HG03095 (cell line): ENCODE data around the gene DAPK1.

Experiments used
- ATAC-seq: cut with Tn5 transposase; IDR thresholded peaks from one replicate; pipeline ENCODE4 v1.9.1; 2021; ENCODE audit warnings: moderate library complexity; ENCODE audit not compliant: unreplicated experiment

Gene DAPK1

DNA sequence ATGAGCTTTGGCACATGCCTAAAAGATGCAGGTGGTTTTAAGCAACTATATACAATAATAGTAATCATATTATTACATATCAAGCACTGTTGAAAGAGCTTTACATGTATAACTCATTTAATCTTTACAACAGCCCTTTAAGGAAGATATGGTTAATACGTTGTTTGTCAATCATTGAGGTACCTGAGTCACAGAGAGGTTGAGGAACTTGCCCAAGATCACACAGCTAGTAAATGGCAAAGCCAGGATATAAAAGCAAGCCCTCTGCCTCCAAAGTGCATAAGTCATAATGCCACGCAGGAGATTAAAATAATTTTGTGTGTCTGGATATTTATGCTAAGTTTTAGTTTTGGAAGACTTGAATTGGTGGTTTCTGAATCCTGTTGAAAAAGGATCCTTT, 90.2 kb downstream of the DAPK1 start:
- no peak for ATAC-seq

DNA sequence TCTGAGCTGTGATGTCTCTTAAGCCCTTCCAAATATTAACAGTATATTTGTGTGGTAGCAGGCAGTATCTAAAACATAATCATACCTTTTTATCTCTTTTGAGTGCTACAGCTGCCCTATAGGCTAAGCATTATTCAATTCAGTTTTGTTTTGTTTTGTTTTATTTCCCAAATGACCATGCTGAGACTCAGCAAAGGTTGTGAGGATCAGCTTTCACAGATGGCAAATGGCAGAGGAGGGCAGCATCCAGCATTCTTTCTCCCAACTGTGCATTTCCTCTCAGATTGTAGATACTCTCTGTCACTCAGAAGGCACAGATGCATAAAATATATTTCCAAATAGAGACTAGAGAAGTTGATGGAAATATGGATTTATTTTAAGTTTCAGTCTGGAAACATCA, 90.7 kb downstream of the DAPK1 start:
- ATAC-seq, result no peak

DNA sequence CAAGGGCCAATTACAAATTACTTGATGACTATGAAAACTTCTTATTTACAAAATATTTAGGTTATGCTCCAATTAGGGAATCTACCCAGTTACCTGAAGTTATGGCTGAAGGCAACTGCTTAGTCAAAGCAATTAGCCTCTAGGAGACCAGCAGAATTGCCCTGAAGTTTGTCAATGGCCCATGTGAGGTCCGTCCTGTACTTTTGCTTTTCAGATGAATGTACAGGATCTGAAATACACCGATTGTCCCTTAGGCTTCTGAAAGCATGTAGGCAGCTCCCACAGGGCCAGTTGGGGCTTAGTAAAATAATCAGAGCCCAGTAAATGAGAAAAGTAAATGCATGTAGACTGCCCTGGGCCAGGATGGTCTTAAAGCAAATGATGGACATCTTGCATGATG, 93.3 kb downstream of the DAPK1 start:
- ATAC-seq, result no peak

DNA sequence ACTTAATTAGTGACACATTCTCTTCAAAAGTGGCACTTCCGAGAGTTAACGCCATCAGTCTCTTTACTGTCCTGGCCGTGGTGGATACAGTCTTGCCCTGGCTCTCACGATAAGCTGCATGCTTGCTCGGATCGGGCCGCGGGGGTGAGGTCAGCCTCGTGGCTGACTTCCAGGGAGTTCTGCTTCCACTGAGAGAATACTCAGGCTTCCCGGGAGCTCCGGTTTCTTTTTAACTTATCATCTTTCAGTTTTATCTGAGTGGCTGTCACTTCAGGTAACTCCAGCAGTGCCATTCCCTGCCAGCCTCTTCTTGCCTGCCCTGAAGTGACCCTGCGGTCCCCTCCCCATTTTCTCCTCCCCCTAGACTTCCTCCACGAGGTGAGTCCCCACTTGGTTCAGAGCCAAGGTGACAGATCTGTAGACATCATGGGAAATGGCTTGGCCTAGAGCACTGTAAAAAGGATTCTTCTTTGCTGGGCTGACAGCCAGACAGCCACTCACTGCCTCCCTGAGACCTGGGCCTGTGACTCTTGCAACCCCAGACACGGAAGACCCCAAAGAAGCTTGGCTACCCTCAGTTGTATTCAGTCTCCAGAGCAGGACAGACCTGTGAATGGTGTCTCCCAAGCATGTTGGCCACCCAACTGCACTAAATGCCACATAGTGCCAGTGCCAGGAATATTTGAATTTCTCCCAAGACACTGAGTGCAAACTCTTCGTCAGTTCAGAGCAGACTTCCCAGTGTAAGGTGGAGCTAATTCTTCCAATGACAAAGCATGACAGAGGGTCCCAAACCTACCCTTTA, 95.1 kb downstream of the DAPK1 start:
- ATAC-seq, result no peak

GRCh38 chr9:87593359-87593980, 95.8 kb downstream of the DAPK1 start:
- ATAC-seq, result no peak

- ATAC-seq, result no peak
Measured at GRCh38 chr9:87594194-87594593, 96.5 kb downstream of the DAPK1 start.

DNA sequence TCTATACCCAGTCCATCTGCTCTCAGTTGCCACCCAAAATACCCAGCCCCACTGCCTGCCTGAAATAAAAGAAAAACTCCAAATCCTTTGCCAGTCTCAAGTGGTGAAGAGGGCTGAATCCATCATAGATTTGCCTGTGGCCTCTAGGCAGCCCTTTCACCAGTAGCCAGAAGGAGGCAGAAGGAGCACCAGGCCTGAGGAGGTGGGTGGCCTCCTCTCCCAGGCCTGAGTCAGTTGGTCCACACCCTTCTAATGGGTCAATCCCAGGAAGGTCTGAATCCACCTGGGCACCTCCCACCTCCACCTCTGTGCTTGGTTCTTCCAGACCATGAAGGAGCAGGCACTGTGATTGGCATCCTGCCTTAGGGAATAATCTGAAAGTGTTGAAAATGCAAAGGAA, 97.0 kb downstream of the DAPK1 start:
- ATAC-seq, result no peak

DNA sequence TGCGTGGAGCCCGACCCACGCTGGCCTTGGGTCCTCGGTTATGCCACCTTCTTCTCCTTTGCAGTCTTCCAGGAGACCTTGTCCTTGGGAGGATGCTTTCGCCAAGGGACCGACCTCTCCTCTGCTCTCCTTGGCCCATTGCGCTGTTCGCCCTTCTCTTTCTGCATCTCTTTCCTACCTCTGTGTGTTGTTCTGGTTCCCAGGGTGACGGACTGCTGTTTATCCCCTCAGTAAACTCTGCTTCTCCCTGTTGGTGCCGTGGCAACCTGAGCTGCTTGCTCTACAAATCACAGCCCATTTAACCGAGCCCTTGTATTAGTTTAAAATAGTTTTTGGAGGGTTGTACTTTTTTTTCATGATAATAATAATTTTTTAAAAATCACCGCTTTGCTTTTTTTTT, 97.9 kb downstream of the DAPK1 start:
- no peak for ATAC-seq

DNA sequence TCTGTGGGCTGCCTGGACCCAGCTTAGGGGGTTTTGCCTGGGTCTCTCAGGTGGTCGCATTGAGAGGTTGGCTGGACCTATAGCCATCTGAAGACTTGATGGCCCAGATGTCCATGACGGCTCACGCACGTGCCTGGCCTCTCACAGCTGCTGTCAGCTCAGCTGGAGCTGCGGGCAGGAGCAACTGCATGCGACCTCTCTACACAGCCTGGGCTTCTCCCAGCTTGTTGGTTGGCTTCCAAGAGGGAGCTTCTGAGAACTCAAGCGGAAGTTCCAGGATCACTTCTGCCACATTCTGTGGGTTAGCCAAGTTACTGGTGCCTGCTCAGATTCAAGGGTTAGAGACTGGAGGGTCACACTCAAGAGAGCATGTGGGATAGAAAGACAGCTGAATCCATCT, 99.2 kb downstream of the DAPK1 start:
- ATAC-seq, result no peak

DNA sequence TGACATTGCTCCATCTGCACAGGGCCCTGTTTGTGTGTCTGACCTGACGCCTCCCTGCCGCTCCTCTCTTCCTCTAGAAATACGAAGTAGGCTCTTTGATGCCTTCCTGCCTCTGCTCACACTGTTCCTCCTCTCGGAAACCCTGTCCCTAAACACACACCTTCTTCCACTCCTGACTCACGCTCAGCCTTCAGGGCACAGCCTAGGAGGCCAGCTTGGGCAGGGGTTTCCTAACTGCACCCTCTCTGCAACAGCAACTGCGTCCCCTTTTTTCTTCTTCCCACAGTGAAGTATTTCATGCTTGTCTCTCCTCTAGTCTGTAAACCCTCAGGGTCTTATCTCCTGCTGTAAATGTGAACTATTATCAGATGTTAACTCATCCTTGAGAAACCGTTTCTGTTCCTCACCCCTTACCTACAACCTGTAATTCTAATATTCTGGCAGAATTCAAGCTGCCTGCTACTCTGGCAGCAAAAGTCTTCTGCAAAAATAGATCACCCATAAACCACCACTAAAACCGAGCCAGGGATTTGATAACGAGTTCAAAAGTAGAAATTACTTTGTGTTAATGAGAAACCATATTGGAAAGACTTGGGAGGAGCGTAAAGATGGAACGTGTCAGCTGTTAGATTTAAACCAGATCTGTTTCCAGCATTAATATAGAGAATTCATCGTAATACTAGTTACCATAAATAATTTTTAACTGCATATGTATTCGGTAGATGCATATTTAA, 100.2 kb downstream of the DAPK1 start:
- no peak for ATAC-seq

DNA sequence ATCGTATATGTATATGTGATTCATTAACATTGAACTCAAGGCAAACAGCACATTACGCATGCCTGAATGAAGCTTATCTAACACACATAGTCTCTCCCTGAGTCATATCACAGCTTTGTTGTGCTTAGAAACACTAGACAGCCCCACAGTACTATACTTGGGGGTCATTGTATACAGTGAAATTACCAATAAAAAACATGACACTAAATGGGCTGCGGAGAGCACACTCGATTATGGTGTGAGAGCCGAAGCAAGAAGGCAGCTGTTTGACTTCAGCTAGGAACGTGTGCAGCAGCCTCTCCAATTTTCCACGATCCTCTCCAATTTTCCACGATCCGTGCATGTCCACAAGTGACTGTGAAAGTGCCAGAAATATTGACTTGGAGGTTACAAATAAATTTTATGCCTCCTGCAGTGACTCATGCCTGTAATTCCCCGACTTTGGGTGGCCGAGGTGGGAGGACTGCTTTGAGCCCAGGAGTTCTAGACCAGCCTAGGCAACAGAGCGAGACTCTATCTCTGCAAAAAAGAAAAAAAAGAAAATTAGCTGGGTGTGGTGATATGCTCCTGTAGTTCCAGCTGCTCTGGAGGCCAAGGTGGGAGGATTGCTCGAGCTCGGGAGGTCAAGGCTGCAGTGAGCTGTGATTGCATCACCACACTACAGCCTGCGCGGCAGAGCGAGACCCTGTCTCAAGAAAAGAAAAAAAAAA, 102.4 kb downstream of the DAPK1 start:
- ATAC-seq, result no peak

- no peak for ATAC-seq
Measured at GRCh38 chr9:87601176-87601575, 103.5 kb downstream of the DAPK1 start.

DNA sequence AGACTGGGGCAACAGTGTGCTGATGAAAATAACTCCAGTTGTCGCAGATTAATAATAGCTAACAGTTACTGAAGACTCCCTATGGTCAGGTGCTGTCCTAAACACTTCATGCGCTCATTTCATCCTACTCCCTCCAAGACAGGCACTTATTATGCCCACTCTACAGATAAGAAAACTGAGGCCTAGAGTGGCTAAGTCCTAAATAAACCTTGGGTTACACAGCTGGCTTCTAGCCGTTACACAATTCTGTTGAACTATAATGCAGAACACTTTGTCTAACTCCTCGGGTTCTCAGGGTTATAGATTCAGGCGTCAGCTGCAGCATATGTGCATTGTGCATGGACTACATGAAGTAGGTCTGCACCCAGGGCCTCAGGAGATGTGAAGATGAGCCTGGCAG, 103.9 kb downstream of the DAPK1 start:
- no peak for ATAC-seq

GRCh38 chr9:87602933-87603643, 105.4 kb downstream of the DAPK1 start:
- no peak for ATAC-seq

DNA sequence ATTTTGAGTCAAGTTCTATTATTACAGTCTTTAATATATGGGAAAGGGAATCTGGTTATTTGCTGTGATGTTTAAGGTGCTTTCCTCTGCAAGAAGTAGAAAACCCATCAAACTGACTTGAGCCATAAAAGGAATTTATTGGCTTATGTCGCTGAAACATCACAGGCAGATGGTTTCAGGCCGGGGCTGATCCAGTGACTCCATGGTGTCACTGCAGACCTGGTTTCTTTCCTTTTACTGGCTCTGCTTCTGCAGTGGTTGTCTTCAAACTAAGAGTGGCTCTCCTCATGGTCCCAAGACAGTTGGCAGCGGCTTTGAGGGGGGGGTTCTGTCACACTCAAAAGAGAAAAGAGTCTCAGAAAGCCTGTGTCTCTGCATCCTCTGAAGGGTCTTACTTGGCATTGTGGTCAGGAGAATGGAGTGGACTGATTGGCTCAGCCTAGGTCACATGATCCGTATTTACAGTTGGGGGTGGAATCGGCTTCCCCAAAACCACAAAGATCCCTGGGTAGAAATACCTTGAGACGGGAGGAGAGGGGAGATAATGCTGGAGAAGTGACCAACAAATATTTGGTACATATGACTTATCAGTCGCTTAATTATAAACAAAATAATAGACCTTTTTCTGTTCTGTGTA, 106.3 kb downstream of the DAPK1 start:
- no peak for ATAC-seq

- no peak for ATAC-seq
Measured at GRCh38 chr9:87604886-87605588, 107.4 kb downstream of the DAPK1 start.

GRCh38 chr9:87605676-87606075, 108.0 kb downstream of the DAPK1 start:
- ATAC-seq, result no peak

DNA sequence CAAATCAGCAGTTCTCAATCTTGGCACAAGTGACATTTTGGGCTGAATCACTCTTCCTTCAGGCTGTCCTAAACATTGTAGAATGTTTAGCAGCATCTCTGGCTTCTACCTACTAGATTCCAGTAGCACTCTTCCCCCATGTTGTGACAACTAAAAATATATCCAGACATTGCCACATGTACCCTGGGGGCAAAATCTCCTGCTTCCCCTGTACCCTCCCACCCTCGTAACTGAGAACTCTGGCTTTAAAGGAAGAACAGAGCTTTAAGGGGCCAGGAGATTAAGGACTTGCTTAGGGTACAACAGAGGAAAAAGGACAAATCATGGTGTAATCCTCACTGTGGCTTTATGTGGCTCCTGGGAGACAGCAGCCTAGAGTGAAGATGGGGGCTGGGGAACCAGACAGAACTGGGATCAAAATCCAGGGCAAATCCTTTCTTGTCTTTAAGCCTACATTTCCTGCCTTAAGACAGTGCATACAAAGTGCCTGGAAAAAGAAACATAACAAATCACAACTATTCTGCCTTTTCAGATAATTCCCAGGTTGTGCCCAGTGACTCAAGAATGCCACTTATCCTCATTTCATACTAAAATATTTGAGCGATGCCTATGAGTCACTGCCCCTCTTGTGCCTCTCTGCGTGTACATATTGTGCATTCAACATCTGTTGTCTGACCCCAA, 109.3 kb downstream of the DAPK1 start:
- no peak for ATAC-seq

DNA sequence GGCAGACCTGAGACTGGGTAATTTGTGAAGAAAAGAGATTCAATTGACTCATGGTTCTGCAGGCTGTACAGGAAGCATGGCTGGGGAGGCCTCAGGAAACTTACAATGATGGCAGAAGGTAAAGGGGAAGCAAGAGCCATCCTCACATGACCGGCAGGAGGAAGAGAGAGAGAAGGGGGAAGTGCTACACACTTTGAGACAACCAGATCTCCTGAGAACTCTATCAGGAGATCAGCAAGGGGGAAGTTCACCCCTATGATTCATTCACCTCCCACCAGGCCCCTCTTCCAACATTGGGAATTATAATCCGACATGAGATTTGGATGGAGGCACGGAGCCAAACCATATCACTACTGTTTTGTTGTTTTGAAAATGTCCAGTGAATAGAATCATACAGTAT, 110.2 kb downstream of the DAPK1 start:
- ATAC-seq, result no peak
